ENCODE data around the gene TRIOBP.

The TRIOBP gene

GRCh38 chr22:37822079-37822833, 125.4 kb downstream of the TRIOBP start:
- DNase-seq (ENCODE audit: low read depth in 2 of 2, low spot score in 1 of 2), result no peak

GRCh38 chr22:37823134-37823985, 126.5 kb downstream of the TRIOBP start, which contains the start of gene GALR3:
Gene GALR3 (plus strand): TSS chr22:37823382. CDS start chr22:37823407, 25 bp downstream.
- no peak for DNase-seq (ENCODE audit: low read depth in 2 of 2, low spot score in 1 of 2)

GRCh38 chr22:37824674-37825641, 128.1 kb downstream of the TRIOBP start:
- DNase-seq (ENCODE audit: low read depth in 2 of 2, low spot score in 1 of 2), result no peak
